Endothelial cell of umbilical vein (primary cell): ENCODE data around the gene SEMA6A. TPM values are rescaled to one million over a fixed set of nuclear protein-coding genes. Genes with fewer than 3 reads are reported as not detected.

Experiments
- BruUV-seq: library from RNA; stranded (reverse); fragments of 400-500 nt; replicated peaks from 2 replicates; lab custom pipeline; 2021; lab: Mats Ljungman, UMichigan
- CTCF ChIA-PET: fragments of 300-600, 350-600 bp; sonication (Branson Sonifier 250); formaldehyde crosslinking; loops from one replicate; lab custom pipeline; 2021; ENCODE audit warnings: antibody characterized with exemption, inconsistent platforms; lab: Charles Lee
- POLR2A ChIA-PET: fragments of 300-600, 350-600 bp; sonication (Branson Sonifier 250); formaldehyde crosslinking; loops from one replicate; lab custom pipeline; 2021; ENCODE audit warnings: antibody characterized with exemption, inconsistent platforms; lab: Charles Lee
- DNase-seq: peaks from one replicate; pipeline ENCODE4 v3.0.0-alpha.2; 2011; ENCODE audit warnings: low read depth, low spot score
- FAIRE-seq: peaks from 2 replicates; lab custom pipeline; 2011; peaks lifted over from hg19 to GRCh38; lab: Jason Lieb, UNC
- H2AFZ ChIP-seq: 2 replicates; pipeline ENCODE4 v1.6.0; 2012; ENCODE audit warnings: low read depth, low read length, control low read depth, inconsistent platforms
- H3K27ac ChIP-seq: 2 replicates; pipeline ENCODE4 v1.5.1; 2011; ENCODE audit warnings: low read depth, mild to moderate bottlenecking, control low read depth, low read length, moderate library complexity; ENCODE audit not compliant: insufficient read depth
- H3K27me3 ChIP-seq, 2 experiments: 2 replicates each; pipeline versions ENCODE4 v1.6.0 to v1.6.1; 2011; ENCODE audit warnings: low read length in 2 of 2, mixed read lengths in 1 of 2; ENCODE audit not compliant: control insufficient read depth in 2 of 2, insufficient read depth in 2 of 2
- H3K36me3 ChIP-seq, 2 experiments: 2 replicates in 1 of 2; 3 replicates in 1 of 2; pipeline ENCODE4 v1.5.1; 2011; ENCODE audit warnings: low read length in 2 of 2, mild to moderate bottlenecking in 1 of 2, moderate library complexity in 1 of 2; ENCODE audit not compliant: control insufficient read depth in 2 of 2, insufficient read depth in 2 of 2; ENCODE audit errors: extremely low read depth in 1 of 2
- H3K4me1 ChIP-seq: 3 replicates; pipeline ENCODE4 v1.5.1; 2011; ENCODE audit warnings: mild to moderate bottlenecking, low read length; ENCODE audit not compliant: control insufficient read depth, insufficient read depth; ENCODE audit errors: extremely low read depth
- H3K4me2 ChIP-seq: 2 replicates; pipeline ENCODE4 v1.6.1; 2011; ENCODE audit warnings: low read length, control low read depth, mixed read lengths; ENCODE audit not compliant: insufficient read depth
- H3K4me3 ChIP-seq, 3 experiments: fragments of 200-600 bp in 1 of 3; sonication (generic), shearing (Covaris generic) in 1 of 3; replicated peaks in 1 of 3; 2 replicates each; pipeline ENCODE4 v1.5.1; 2011 to 2016; ENCODE audit warnings: control low read depth in 3 of 3, low read length in 3 of 3, mild to moderate bottlenecking in 2 of 3, inconsistent platforms in 1 of 3, low read depth in 1 of 3, moderate library complexity in 1 of 3; ENCODE audit not compliant: insufficient read depth in 1 of 3
- H3K79me2 ChIP-seq: 2 replicates; pipeline ENCODE4 v1.6.0; 2012; ENCODE audit warnings: low read length, inconsistent platforms; ENCODE audit not compliant: control insufficient read depth, insufficient read depth
- H3K9ac ChIP-seq: replicated peaks from 2 replicates; pipeline ENCODE3; 2011; ENCODE audit warnings: low read length, control low read depth; ENCODE audit not compliant: insufficient read depth; ENCODE audit errors: extremely low read depth
- H3K9me1 ChIP-seq: replicated peaks from 3 replicates; pipeline ENCODE4 v1.6.0; 2011; ENCODE audit warnings: mild to moderate bottlenecking, low read length; ENCODE audit not compliant: control insufficient read depth, insufficient read depth; ENCODE audit errors: extremely low read depth
- H3K9me3 ChIP-seq: replicated peaks from 2 replicates; pipeline ENCODE4 v1.5.1; 2012; ENCODE audit warnings: low read length, inconsistent platforms; ENCODE audit not compliant: control insufficient read depth, insufficient read depth
- H4K20me1 ChIP-seq: replicated peaks from 2 replicates; pipeline ENCODE3; 2011; ENCODE audit warnings: mild to moderate bottlenecking, low read length; ENCODE audit not compliant: control insufficient read depth, insufficient read depth; ENCODE audit errors: extremely low read depth
- CTCF ChIP-seq, 2 donors: IDR thresholded peaks; 1 replicate in 1 of 2; 2 replicates in 1 of 2; pipeline ENCODE4 v1.5.1; 2011; ENCODE audit warnings: low read length in 2 of 2, mild to moderate bottlenecking in 2 of 2, moderate library complexity in 2 of 2, control low read depth in 1 of 2, inconsistent platforms in 1 of 2, low read depth in 1 of 2; ENCODE audit not compliant: insufficient read depth in 1 of 2; ENCODE audit errors: extremely low read depth in 1 of 2
- EZH2 ChIP-seq: IDR thresholded peaks from 2 replicates; pipeline ENCODE4 v1.6.1; 2012; ENCODE audit warnings: borderline replicate concordance, low read depth, mild to moderate bottlenecking, moderate library complexity, low read length, inconsistent platforms; ENCODE audit not compliant: severe bottlenecking
- GATA2 ChIP-seq: IDR thresholded peaks from 2 replicates; pipeline ENCODE4 v1.7.0; 2011; ENCODE audit warnings: low read depth, mild to moderate bottlenecking, moderate library complexity, mixed read lengths, low read length; ENCODE audit not compliant: insufficient read length, insufficient read depth
- JUN ChIP-seq: IDR thresholded peaks from 2 replicates; pipeline ENCODE4 v1.6.1; 2011; ENCODE audit warnings: borderline replicate concordance, low read depth; ENCODE audit not compliant: insufficient read length, insufficient read depth
- MAX ChIP-seq: IDR thresholded peaks from 2 replicates; pipeline ENCODE4 v1.6.1; 2011; ENCODE audit not compliant: insufficient read depth, insufficient read length
- POLR2A ChIP-seq: IDR thresholded peaks from 2 replicates; pipeline ENCODE4 v1.6.1; 2012; ENCODE audit warnings: low read depth, mild to moderate bottlenecking, control low read depth, low read length
- POLR2AphosphoS5 ChIP-seq: IDR thresholded peaks from 2 replicates; pipeline ENCODE4 v1.6.1; 2012; ENCODE audit warnings: low read depth, mild to moderate bottlenecking, control low read depth, low read length, moderate library complexity; ENCODE audit not compliant: insufficient read depth
- dilution Hi-C: fragments of 300-500 bp; cut with MboI; formaldehyde crosslinking; loops from one replicate; pipeline ENCODE4 v1.15.0; 2019; ENCODE audit warnings: low sequenced_read_pairs; ENCODE audit not compliant: extremely low pct_ligation_motif_present
- intact Hi-C: fragments of 100-400 bp; cut with micrococcal nuclease; formaldehyde crosslinking; loops from one replicate; pipeline ENCODE4 v1.10.0; 2022
- polyA plus RNA-seq, 4 experiments: library from polyadenylated mRNA; depleted of rRNA in 3 of 4; stranded (reverse) in 3 of 4; unstranded in 1 of 4; fragments of >200 nt; gene quantifications; 2 replicates each; pipeline versions ENCODE4 v1.2.1 to v1.2.3, GENCODE V29; 2011 to 2012; ENCODE audit warnings: missing spikeins in 1 of 4
- total RNA-seq: library from RNA; stranded (reverse); gene quantifications from 2 replicates; pipeline ENCODE4 v1.2.3, GENCODE V29; 2021

Gene SEMA6A
- total and polyA plus RNA-seq, 2 donors (not counting 3 experiments of a cell fraction or from before 2014, with no cell fraction given), result 0.43 to 1.5 TPM

GRCh38 chr5:116457062-116457461 is 117.6 kb downstream of the SEMA6A start:
- no peaks in the 10 kb centered on the region for H3K9me1 ChIP-seq
- ChIA-PET POLR2A (no interaction called here), CTCF (no interaction called here)
- DNase-seq (no peak), FAIRE-seq (no peak)
- H3K36me3 ChIP-seq, result no peaks in the 10 kb centered on the region
- H3K4me2 ChIP-seq, result no peak overlapping the region
- no peaks in the 10 kb centered on the region for H3K27me3 ChIP-seq
- H3K9me3 ChIP-seq, result no peaks in the 10 kb centered on the region
- H3K4me1 ChIP-seq, result no peaks in the 10 kb centered on the region
- TF ChIP-seq POLR2AphosphoS5 (no peak), CTCF (IDR thresholded peaks at IDR 0.05; ENCODE audit: extremely low read depth in 1 of 2, insufficient read depth in 1 of 2, low read depth in 1 of 2, low read length in 2 of 2) (no peak), POLR2A (no peak), GATA2 (no peak), EZH2 (no peak), MAX (no peak), JUN (no peak)
- H2AFZ ChIP-seq, result no peak overlapping the region
- intact Hi-C loops (no loop called here), dilution Hi-C loops (no loop called here)
- H3K4me3 ChIP-seq, result no peak overlapping the region
- H3K9ac ChIP-seq, result no peak overlapping the region
- no TSS peak for BruUV-seq
- no peak overlapping the region for H3K27ac ChIP-seq
- no peaks in the 10 kb centered on the region for H4K20me1 ChIP-seq
- no peaks in the 10 kb centered on the region for H3K79me2 ChIP-seq
